Measurements from ENCODE around the gene MYL12A. TPM values are rescaled to one million over a fixed set of nuclear protein-coding genes. Genes with fewer than 3 reads are reported as not detected.

Gene MYL12A
- total and polyA plus RNA-seq, 2 donors (not counting 3 experiments of a cell fraction or from before 2014, with no cell fraction given): 597 to 796 TPM

- no TSS peak for BruUV-seq (replicated peaks)
- dilution Hi-C loops (cut with MboI; ENCODE audit: extremely low pct_ligation_motif_present, low sequenced_read_pairs) (loop anchor here (25.0 kb wide), 1 partner anchor 210 kb away; the partner anchor contains the start of gene TGIF1), intact Hi-C loops (cut with micrococcal nuclease) (no loop called here)
- peaks cover 11 to 25% of the 10 kb centered on the region in 2 experiments for H3K36me3 ChIP-seq (ENCODE audit: control insufficient read depth in 2 of 2, extremely low read depth in 1 of 2, insufficient read depth in 2 of 2, low read length in 2 of 2)
- TF ChIP-seq GATA2 (IDR thresholded peaks at IDR 0.05; ENCODE audit: insufficient read depth, insufficient read length, low read depth, low read length): no peak
- peak; percentile 73 for TF ChIP-seq POLR2A (IDR thresholded peaks at IDR 0.05; ENCODE audit: low read depth, low read length)
- no peak for TF ChIP-seq FOS (IDR thresholded peaks at IDR 0.05; ENCODE audit: borderline replicate concordance, insufficient read depth, low read length)
- TF ChIP-seq POLR2AphosphoS5 (IDR thresholded peaks at IDR 0.05; ENCODE audit: insufficient read depth, low read depth, low read length): peak; percentile 30
- ChIA-PET CTCF (interaction anchor here (0.6 to 3.2 kb wide), 5 partner anchors 9 to 755 kb away, joined by 3 to 10 read pairs (median 4); partner anchors contain the start of gene MYL12B), POLR2A (interaction anchor here (1.1 to 2.7 kb wide), 3 partner anchors 9 to 352 kb away, joined by 4 to 17 read pairs (median 6); no protein-coding TSS in a partner anchor)
- DNase-seq (ENCODE audit: low read depth, low spot score) (peak; percentile 37), FAIRE-seq (no peak)
- H4K20me1 ChIP-seq (replicated peaks; ENCODE audit: control insufficient read depth, extremely low read depth, insufficient read depth, low read length): no peaks in the 10 kb centered on the region
- no peak overlapping the region for H2AFZ ChIP-seq (ENCODE audit: low read depth, low read length)
- H3K4me2 ChIP-seq (ENCODE audit: insufficient read depth, low read length): peak overlapping the region; percentile 96
- H3K79me2 ChIP-seq (ENCODE audit: control insufficient read depth, insufficient read depth, low read length): peaks cover 80% of the 10 kb centered on the region
- no peaks in the 10 kb centered on the region for H3K9me1 ChIP-seq (replicated peaks; ENCODE audit: control insufficient read depth, extremely low read depth, insufficient read depth, low read length)
- peaks cover 48% of the 10 kb centered on the region for H3K4me1 ChIP-seq (ENCODE audit: control insufficient read depth, extremely low read depth, insufficient read depth, low read length)
- peak overlapping the region; percentile 83 for H3K27ac ChIP-seq (ENCODE audit: insufficient read depth, low read depth, low read length)
- H3K4me3 ChIP-seq (replicated peaks in 1 of 3; ENCODE audit: insufficient read depth in 1 of 3, low read depth in 1 of 3, low read length in 3 of 3): peak overlapping the region in 1 of 3 experiments; percentile 98
- H3K9ac ChIP-seq (replicated peaks; ENCODE audit: extremely low read depth, insufficient read depth, low read length): peak overlapping the region; percentile 44
- H3K27me3 ChIP-seq (ENCODE audit: control insufficient read depth in 2 of 2, insufficient read depth in 2 of 2, low read length in 2 of 2): no peaks in the 10 kb centered on the region
- no peaks in the 10 kb centered on the region for H3K9me3 ChIP-seq (replicated peaks; ENCODE audit: control insufficient read depth, insufficient read depth, low read length)
Observed at GRCh38 chr18:3251963-3252277, 4.3 kb downstream of the MYL12A start.

GRCh38 chr18:3252843-3253242 is 5.2 kb downstream of the MYL12A start:
- DNase-seq (ENCODE audit: low read depth, low spot score) (no peak), FAIRE-seq (no peak)
- Histone ChIP-seq H3K4me2 (ENCODE audit: insufficient read depth, low read length) (peak overlapping the region; percentile 25), H3K36me3 (ENCODE audit: control insufficient read depth in 2 of 2, extremely low read depth in 1 of 2, insufficient read depth in 2 of 2, low read length in 2 of 2) (peaks cover 17 to 31% of the 10 kb centered on the region in 2 experiments), H3K9me3 (replicated peaks; ENCODE audit: control insufficient read depth, insufficient read depth, low read length) (no peaks in the 10 kb centered on the region), H3K9ac (replicated peaks; ENCODE audit: extremely low read depth, insufficient read depth, low read length) (no peak overlapping the region), H3K4me1 (ENCODE audit: control insufficient read depth, extremely low read depth, insufficient read depth, low read length) (peaks cover 48% of the 10 kb centered on the region), H3K27ac (ENCODE audit: insufficient read depth, low read depth, low read length) (no peak overlapping the region), H3K79me2 (ENCODE audit: control insufficient read depth, insufficient read depth, low read length) (peaks cover 79% of the 10 kb centered on the region), H3K9me1 (replicated peaks; ENCODE audit: control insufficient read depth, extremely low read depth, insufficient read depth, low read length) (no peaks in the 10 kb centered on the region), H3K27me3 (ENCODE audit: control insufficient read depth in 2 of 2, insufficient read depth in 2 of 2, low read length in 2 of 2) (no peaks in the 10 kb centered on the region), H4K20me1 (replicated peaks; ENCODE audit: control insufficient read depth, extremely low read depth, insufficient read depth, low read length) (no peaks in the 10 kb centered on the region), H2AFZ (ENCODE audit: low read depth, low read length) (no peak overlapping the region), H3K4me3 (replicated peaks in 1 of 3; ENCODE audit: insufficient read depth in 1 of 3, low read depth in 1 of 3, low read length in 3 of 3) (no peak overlapping the region)
- no TSS peak for BruUV-seq (replicated peaks)
- no peak for TF ChIP-seq JUN (IDR thresholded peaks at IDR 0.05; ENCODE audit: borderline replicate concordance, insufficient read depth, insufficient read length, low read depth)
- TF ChIP-seq GATA2 (IDR thresholded peaks at IDR 0.05; ENCODE audit: insufficient read depth, insufficient read length, low read depth, low read length): no peak
- no peak for TF ChIP-seq POLR2AphosphoS5 (IDR thresholded peaks at IDR 0.05; ENCODE audit: insufficient read depth, low read depth, low read length)
- TF ChIP-seq MYC (IDR thresholded peaks at IDR 0.05; ENCODE audit: low read depth, low read length): no peak
- TF ChIP-seq CTCF (IDR thresholded peaks at IDR 0.05; ENCODE audit: extremely low read depth in 1 of 2, insufficient read depth in 1 of 2, low read depth in 1 of 2, low read length in 2 of 2): no peak
- no peak for TF ChIP-seq MAX (IDR thresholded peaks at IDR 0.05; ENCODE audit: insufficient read depth, insufficient read length)
- no peak for TF ChIP-seq EZH2 (IDR thresholded peaks at IDR 0.05; ENCODE audit: borderline replicate concordance, low read depth, low read length, severe bottlenecking)
- no peak for TF ChIP-seq FOS (IDR thresholded peaks at IDR 0.05; ENCODE audit: borderline replicate concordance, insufficient read depth, low read length)
- no peak for TF ChIP-seq POLR2A (IDR thresholded peaks at IDR 0.05; ENCODE audit: low read depth, low read length)
- intact Hi-C loops (cut with micrococcal nuclease): no loop called here
- ChIA-PET POLR2A (interaction anchor here (1.1 to 2.7 kb wide), 2 partner anchors 8 to 11 kb away, joined by 6 to 17 read pairs; no protein-coding TSS in a partner anchor), CTCF (interaction anchor here (1.2 kb wide), 1 partner anchor 414 kb away, joined by 4 read pairs; no protein-coding TSS in a partner anchor)
- dilution Hi-C loops (cut with MboI; ENCODE audit: extremely low pct_ligation_motif_present, low sequenced_read_pairs): loop anchor here (25.0 kb wide), 1 partner anchor 209 kb away; the partner anchor contains the start of gene TGIF1
